ENCODE results near the gene HRH4. TPM values are rescaled to one million over a fixed set of nuclear protein-coding genes. Genes with fewer than 3 reads are reported as not detected.

The HRH4 gene
- total and polyA plus RNA-seq, 2 of the 13 experiments (the other 11 are each of a cell fraction or from before 2014, with no cell fraction given): not detected

DNA sequence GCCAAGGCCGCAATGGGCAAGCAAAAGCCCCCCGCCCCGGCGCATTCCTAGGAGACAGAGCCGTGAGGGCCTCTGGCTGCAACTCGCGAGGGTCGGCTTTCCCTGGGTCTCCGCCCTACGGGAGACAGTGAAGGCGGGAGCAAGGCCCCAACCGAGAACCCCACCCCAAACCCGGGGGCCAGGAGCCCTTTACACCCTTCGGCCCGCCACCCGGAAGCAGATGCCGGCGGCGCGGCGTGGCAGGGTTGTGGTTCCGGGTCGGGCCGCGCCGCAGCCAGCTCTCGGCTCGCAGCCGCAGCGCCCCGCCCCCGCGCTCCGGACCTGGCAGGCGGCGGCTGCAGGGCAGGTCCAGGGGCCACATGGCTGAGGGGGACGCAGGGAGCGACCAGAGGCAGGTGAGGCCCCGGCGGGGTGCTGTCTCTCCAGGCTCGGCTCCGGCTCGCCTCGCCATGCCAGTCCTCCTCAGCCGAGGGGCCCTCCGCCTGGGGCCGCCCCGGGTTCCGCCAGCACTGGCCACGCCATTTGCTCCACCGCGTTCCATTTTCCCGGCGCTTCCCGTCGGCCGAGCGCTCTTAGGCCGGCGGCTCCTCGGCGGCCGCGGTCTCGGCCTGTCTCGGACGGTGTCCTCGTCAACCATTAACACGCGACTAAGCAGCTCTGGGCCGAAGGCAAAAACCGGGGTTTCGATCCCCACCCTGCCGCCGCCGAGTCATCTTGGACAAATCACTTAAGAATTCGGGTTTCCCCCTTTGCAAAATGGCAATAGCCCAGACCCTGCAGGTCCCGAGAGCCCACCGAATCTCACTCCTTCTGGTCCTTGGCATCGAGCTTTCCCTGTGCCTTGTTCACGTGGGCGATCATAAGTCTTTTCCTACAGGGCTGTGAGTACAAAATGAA is 33.8 kb upstream of the HRH4 start, which contains the start of gene IMPACT (continued):
- TF ChIP-seq, protein P1, sequence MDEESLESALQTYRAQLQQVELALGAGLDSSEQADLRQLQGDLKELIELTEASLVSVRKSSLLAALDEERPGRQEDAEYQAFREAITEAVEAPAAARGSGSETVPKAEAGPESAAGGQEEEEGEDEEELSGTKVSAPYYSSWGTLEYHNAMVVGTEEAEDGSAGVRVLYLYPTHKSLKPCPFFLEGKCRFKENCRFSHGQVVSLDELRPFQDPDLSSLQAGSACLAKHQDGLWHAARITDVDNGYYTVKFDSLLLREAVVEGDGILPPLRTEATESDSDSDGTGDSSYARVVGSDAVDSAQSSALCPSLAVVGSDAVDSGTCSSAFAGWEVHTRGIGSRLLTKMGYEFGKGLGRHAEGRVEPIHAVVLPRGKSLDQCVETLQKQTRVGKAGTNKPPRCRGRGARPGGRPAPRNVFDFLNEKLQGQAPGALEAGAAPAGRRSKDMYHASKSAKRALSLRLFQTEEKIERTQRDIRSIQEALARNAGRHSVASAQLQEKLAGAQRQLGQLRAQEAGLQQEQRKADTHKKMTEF (CRISPR knock-in tag; IDR thresholded peaks at IDR 0.05): no peak; the same call in 1 of the 2 replicates
- TF ChIP-seq, protein P2, sequence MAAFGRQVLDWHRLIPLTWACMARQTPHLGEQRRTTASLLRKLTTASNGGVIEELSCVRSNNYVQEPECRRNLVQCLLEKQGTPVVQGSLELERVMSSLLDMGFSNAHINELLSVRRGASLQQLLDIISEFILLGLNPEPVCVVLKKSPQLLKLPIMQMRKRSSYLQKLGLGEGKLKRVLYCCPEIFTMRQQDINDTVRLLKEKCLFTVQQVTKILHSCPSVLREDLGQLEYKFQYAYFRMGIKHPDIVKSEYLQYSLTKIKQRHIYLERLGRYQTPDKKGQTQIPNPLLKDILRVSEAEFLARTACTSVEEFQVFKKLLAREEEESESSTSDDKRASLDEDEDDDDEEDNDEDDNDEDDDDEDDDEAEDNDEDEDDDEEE (CRISPR knock-in tag; IDR thresholded peaks at IDR 0.05): 0 out of 2 replicates have a peak, but pooled peaks have one; percentile 26
- TF ChIP-seq ZFAT (CRISPR knock-in tag; conservative IDR thresholded peaks at IDR 0.05) (no peak), SP140L (CRISPR knock-in tag; IDR thresholded peaks at IDR 0.05; ENCODE audit: borderline replicate concordance) (no peak), SPEN (CRISPR knock-in tag; IDR thresholded peaks at IDR 0.05; ENCODE audit: low read depth) (no peak; the same call in 1 of the 2 replicates), NFYB (CRISPR knock-in tag; IDR thresholded peaks at IDR 0.05) (no peak), ZNF432 (CRISPR knock-in tag; IDR thresholded peaks at IDR 0.05; ENCODE audit: borderline replicate concordance) (no peak), ZNF431 (CRISPR knock-in tag; IDR thresholded peaks at IDR 0.05; ENCODE audit: borderline replicate concordance, low read depth) (peak; percentile 27; the same call in 1 of the 2 replicates), THYN1 (CRISPR knock-in tag; IDR thresholded peaks at IDR 0.05; ENCODE audit: borderline replicate concordance, low read depth) (no peak), BORCS8-MEF2B (CRISPR knock-in tag; IDR thresholded peaks at IDR 0.05) (no peak), ZNF614 (CRISPR knock-in tag; IDR thresholded peaks at IDR 0.05; ENCODE audit: borderline replicate concordance) (no peak), HHEX (CRISPR knock-in tag; IDR thresholded peaks at IDR 0.05) (no peak), MEIS1 (CRISPR knock-in tag; IDR thresholded peaks at IDR 0.05; ENCODE audit: borderline replicate concordance) (no peak), NFKB2 (CRISPR knock-in tag; IDR thresholded peaks at IDR 0.05; ENCODE audit: borderline replicate concordance) (peak; percentile 66; the same call in 1 of the 2 replicates), MED13 (CRISPR knock-in tag; IDR thresholded peaks at IDR 0.05) (no peak)
- TF ChIP-seq, protein P3, sequence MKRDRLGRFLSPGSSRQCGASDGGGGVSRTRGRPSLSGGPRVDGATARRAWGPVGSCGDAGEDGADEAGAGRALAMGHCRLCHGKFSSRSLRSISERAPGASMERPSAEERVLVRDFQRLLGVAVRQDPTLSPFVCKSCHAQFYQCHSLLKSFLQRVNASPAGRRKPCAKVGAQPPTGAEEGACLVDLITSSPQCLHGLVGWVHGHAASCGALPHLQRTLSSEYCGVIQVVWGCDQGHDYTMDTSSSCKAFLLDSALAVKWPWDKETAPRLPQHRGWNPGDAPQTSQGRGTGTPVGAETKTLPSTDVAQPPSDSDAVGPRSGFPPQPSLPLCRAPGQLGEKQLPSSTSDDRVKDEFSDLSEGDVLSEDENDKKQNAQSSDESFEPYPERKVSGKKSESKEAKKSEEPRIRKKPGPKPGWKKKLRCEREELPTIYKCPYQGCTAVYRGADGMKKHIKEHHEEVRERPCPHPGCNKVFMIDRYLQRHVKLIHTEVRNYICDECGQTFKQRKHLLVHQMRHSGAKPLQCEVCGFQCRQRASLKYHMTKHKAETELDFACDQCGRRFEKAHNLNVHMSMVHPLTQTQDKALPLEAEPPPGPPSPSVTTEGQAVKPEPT (CRISPR knock-in tag; IDR thresholded peaks at IDR 0.05; ENCODE audit: low read depth): no peak
- TF ChIP-seq, protein P4, sequence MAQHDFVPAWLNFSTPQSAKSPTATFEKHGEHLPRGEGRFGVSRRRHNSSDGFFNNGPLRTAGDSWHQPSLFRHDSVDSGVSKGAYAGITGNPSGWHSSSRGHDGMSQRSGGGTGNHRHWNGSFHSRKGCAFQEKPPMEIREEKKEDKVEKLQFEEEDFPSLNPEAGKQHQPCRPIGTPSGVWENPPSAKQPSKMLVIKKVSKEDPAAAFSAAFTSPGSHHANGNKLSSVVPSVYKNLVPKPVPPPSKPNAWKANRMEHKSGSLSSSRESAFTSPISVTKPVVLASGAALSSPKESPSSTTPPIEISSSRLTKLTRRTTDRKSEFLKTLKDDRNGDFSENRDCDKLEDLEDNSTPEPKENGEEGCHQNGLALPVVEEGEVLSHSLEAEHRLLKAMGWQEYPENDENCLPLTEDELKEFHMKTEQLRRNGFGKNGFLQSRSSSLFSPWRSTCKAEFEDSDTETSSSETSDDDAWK (CRISPR knock-in tag; IDR thresholded peaks at IDR 0.05): no peak
